Kidney (tissue), 22 donors: ENCODE measurements around the gene STC2. TPM values are rescaled to one million over a fixed set of nuclear protein-coding genes. Genes with fewer than 3 reads are reported as not detected.
"Not testable (repeated sequence)": the region's sequence is repeated elsewhere in the genome, so short reads cannot be mapped to it uniquely, and the experiment has no call there.

Experiments used
- DNase-seq, 5 donors: peaks; one replicate each; pipeline ENCODE4 v3.0.0-alpha.2; 2013 to 2020
- FAIRE-seq: peaks from 2 replicates; lab custom pipeline; 2012; peaks lifted over from hg19 to GRCh38; lab: Jason Lieb, UNC
- H3K27ac ChIP-seq, 2 donors: one replicate each; pipeline ENCODE4 v1.7.0; 2013; ENCODE audit warnings: low read depth in 2 of 2, low read length in 2 of 2, inconsistent platforms in 1 of 2
- H3K27me3 ChIP-seq: one replicate; pipeline ENCODE4 v1.7.1; 2013; ENCODE audit warnings: low read length, inconsistent platforms; ENCODE audit not compliant: control insufficient read depth, insufficient read depth
- H3K36me3 ChIP-seq, 3 donors: one replicate each; pipeline versions ENCODE4 v1.7.0 to v1.7.1; 2013; ENCODE audit warnings: low read length in 3 of 3, control low read depth in 1 of 3, inconsistent platforms in 1 of 3; ENCODE audit not compliant: insufficient read depth in 3 of 3, control insufficient read depth in 2 of 3
- H3K4me1 ChIP-seq, 3 donors: one replicate each; pipeline versions ENCODE4 v1.7.0 to v1.7.1; 2013; ENCODE audit warnings: low read length in 3 of 3, inconsistent platforms in 1 of 3, low read depth in 1 of 3; ENCODE audit not compliant: control insufficient read depth in 2 of 3, insufficient read depth in 2 of 3
- H3K4me3 ChIP-seq, 3 donors: one replicate each; pipeline versions ENCODE4 v1.7.0 to v1.8.1; 2013; ENCODE audit warnings: low read length in 3 of 3, control low read depth in 1 of 3, inconsistent platforms in 1 of 3
- H3K9ac ChIP-seq, 3 donors: one replicate each; pipeline versions ENCODE4 v1.7.0 to v1.7.1; 2013; ENCODE audit warnings: low read length in 3 of 3, control low read depth in 1 of 3, inconsistent platforms in 1 of 3
- H3K9me3 ChIP-seq, 3 donors: one replicate each; pipeline versions ENCODE4 v1.7.0 to v1.7.1; 2013; ENCODE audit warnings: low read length in 3 of 3, control low read depth in 1 of 3, inconsistent platforms in 1 of 3; ENCODE audit not compliant: control insufficient read depth in 2 of 3, insufficient read depth in 1 of 3
- intact Hi-C: fragments of 100-400 bp; cut with DNase I; formaldehyde crosslinking; loops from one replicate; pipeline ENCODE4 v1.11.1; 2022
- long read RNA-seq, 10 donors: library from polyadenylated mRNA in 1 of 10; unstranded in 1 of 10; transcript quantifications; one replicate each; pipeline ENCODE4 v2.0.0 and lab custom pipeline, GENCODE V29; 2021 to 2026
- polyA plus RNA-seq: library from polyadenylated mRNA; stranded (reverse); fragments of 350-450 nt; fragmentation: Illumina TruSeq; extraction: RNeasy Lipid Tissue Mini Kit (QIAGEN cat#74804); gene quantifications from one replicate; pipeline ENCODE4 v1.2.3, GENCODE V29; 2014; ENCODE audit warnings: low read depth, low replicate concordance; ENCODE audit not compliant: insufficient read depth
- total RNA-seq: library from RNA; stranded (reverse); fragmentation: NEBNext Ultra II Directional; extraction: Animal tissue kit (Norgen Biotek cat#: 25700); gene quantifications from one replicate; pipeline ENCODE4 v1.2.1, GENCODE V29; 2021
- TF ChIP-seq, protein P1 (sequence below): IDR thresholded peaks from 3 replicates; pipeline ENCODE4 v1.5.1; 2012; ENCODE audit warnings: mild to moderate bottlenecking, moderate library complexity, borderline replicate concordance; ENCODE audit not compliant: insufficient read depth; ENCODE audit errors: extremely low read depth
- donor health status: control.
- donor health status: control.
- donor health status: control.
- donor health status: control.
- donor health status: control.
- donor health status: DM: yes; HTN: yes; CAD: no.
- donor health status: Normal renal cell carcinoma (clear cell type).

STC2 gene, protein sequence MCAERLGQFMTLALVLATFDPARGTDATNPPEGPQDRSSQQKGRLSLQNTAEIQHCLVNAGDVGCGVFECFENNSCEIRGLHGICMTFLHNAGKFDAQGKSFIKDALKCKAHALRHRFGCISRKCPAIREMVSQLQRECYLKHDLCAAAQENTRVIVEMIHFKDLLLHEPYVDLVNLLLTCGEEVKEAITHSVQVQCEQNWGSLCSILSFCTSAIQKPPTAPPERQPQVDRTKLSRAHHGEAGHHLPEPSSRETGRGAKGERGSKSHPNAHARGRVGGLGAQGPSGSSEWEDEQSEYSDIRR
- total RNA-seq (2.7 TPM), polyA plus RNA-seq (2.1 TPM)
- long read RNA-seq, donor 1, full-length matches to known transcripts: 3 of 3 reads
- long read RNA-seq, donor 1, partial matches to known transcripts: 0 of 3 reads
- long read RNA-seq, donor 1, other reads (novel, unspliced or antisense): 0 of 3 reads
- long read RNA-seq, donor 2, full-length matches to known transcripts: 1 of 1 reads
- long read RNA-seq, donor 2, partial matches to known transcripts: 0 of 1 reads
- long read RNA-seq, donor 2, other reads (novel, unspliced or antisense): 0 of 1 reads
- long read RNA-seq, donor 3, full-length matches to known transcripts: 1 of 1 reads
- long read RNA-seq, donor 3, partial matches to known transcripts: 0 of 1 reads
- long read RNA-seq, donor 3, other reads (novel, unspliced or antisense): 0 of 1 reads
- long read RNA-seq, donor 4: 0 reads
- long read RNA-seq, donor 5: 0 reads
- long read RNA-seq, donor 6: 0 reads
- long read RNA-seq, donor 7, full-length matches to known transcripts: 1 of 2 reads
- long read RNA-seq, donor 7, partial matches to known transcripts: 0 of 2 reads
- long read RNA-seq, donor 7, other reads (novel, unspliced or antisense): 1 of 2 reads
- long read RNA-seq, donor 8: 0 reads
- long read RNA-seq, donor 9, full-length matches to known transcripts: 1 of 1 reads
- long read RNA-seq, donor 9, partial matches to known transcripts: 0 of 1 reads
- long read RNA-seq, donor 9, other reads (novel, unspliced or antisense): 0 of 1 reads
- long read RNA-seq, donor 10, partial matches to known transcripts: 0 of 1 reads
- long read RNA-seq, donor 10, other reads (novel, unspliced or antisense): 0 of 1 reads

DNA sequence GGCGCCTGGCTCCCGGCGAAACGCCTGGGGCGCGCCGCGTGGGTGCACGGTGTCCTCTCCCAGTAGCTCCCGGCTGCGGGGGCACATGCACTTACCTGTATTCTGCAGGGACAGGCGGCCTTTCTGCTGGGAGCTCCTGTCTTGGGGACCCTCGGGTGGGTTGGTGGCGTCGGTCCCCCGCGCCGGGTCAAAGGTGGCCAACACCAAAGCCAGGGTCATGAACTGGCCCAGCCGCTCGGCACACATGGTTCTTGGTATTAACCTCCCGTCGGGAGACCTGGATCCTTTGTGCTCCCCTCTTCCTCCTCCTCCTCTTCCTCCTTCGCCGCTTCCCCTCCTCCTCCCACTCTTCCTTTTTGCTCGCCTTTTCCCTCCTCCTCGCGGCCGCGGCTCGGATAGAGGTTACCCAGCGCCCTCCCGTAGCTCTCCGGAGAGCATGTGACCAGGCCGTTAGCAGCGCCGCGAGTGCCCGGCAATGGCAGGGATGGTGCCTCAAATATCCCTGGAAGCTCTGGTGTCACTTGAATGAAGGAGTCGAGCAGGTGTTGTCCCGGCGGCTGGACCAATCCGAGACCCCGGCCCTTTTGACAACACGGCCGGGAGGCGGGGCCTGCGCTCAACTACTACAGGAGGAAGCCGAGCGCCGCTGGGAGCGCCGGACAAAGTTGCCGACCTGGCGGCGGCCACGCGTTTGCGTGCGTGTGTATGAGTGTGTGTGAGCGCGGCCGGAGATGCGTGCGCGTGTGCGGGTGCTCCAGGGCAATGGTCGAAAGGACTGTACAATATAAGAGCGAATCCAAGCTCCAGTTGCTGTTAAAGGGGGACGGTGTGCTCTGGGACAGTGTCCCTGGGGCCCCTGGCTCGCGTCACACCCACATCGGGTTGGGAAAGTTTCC lies at the start of gene STC2:
Gene STC2, minus strand, starts transcription at position 467 of the 896 bp plus-strand sequence. Its CDS starts 221 bp downstream, at position 246.
- H3K27ac ChIP-seq: no peak within 1 kb of the TSS
- H3K4me1 ChIP-seq: peaks cover 2 to 29% (median 17%) of the 10 kb centered on the region in 3 donors
- H3K27me3 ChIP-seq: peaks cover 20% of the 10 kb centered on the region
- no peaks in the 10 kb centered on the region for H3K36me3 ChIP-seq
- H3K9me3 ChIP-seq: no peaks in the 10 kb centered on the region
- FAIRE-seq: no peak
- TF ChIP-seq, protein P1, sequence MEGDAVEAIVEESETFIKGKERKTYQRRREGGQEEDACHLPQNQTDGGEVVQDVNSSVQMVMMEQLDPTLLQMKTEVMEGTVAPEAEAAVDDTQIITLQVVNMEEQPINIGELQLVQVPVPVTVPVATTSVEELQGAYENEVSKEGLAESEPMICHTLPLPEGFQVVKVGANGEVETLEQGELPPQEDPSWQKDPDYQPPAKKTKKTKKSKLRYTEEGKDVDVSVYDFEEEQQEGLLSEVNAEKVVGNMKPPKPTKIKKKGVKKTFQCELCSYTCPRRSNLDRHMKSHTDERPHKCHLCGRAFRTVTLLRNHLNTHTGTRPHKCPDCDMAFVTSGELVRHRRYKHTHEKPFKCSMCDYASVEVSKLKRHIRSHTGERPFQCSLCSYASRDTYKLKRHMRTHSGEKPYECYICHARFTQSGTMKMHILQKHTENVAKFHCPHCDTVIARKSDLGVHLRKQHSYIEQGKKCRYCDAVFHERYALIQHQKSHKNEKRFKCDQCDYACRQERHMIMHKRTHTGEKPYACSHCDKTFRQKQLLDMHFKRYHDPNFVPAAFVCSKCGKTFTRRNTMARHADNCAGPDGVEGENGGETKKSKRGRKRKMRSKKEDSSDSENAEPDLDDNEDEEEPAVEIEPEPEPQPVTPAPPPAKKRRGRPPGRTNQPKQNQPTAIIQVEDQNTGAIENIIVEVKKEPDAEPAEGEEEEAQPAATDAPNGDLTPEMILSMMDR: no peak
- H3K9ac ChIP-seq: no peak within 1 kb of the TSS
- peak; percentile 83 to 92 (median 91) for DNase-seq
- peak within 1 kb of the TSS; percentile 14 to 58 (median 56) for H3K4me3 ChIP-seq
- intact Hi-C loops: loop anchor here (5.0 kb wide), 1 partner anchor 36 kb away; no protein-coding TSS in a partner anchor

DNA sequence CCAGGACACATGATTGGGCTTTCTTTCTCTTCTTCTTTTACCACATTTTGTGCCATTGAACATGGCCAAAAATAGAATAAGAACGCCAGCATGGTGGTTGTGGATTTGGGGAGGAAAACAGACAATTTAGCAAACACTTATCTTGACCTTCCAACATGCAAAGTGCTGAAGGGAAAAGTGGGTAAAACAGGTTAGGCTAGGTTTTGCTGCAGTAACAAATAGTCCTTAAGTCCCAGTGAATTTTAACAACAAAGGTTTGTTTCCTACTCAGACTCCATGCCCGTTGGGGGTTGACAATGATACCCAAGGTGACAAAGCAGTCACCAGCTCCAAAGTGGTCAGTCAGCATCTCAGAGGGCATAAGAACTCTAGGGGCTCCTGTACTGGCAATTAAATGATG lies 43.2 kb upstream of the STC2 start:
- Histone ChIP-seq H3K36me3 (no peaks in the 10 kb centered on the region), H3K9me3 (peaks cover 0 to 13% (median 0%) of the 10 kb centered on the region in 3 donors), H3K27ac (no peak overlapping the region), H3K9ac (no peak overlapping the region), H3K4me1 (no peaks in the 10 kb centered on the region), H3K27me3 (no peaks in the 10 kb centered on the region), H3K4me3 (no peak overlapping the region)
- no peak for FAIRE-seq
- no peak for DNase-seq
- TF ChIP-seq, protein P1: no peak
- intact Hi-C loops: no loop called here

DNA sequence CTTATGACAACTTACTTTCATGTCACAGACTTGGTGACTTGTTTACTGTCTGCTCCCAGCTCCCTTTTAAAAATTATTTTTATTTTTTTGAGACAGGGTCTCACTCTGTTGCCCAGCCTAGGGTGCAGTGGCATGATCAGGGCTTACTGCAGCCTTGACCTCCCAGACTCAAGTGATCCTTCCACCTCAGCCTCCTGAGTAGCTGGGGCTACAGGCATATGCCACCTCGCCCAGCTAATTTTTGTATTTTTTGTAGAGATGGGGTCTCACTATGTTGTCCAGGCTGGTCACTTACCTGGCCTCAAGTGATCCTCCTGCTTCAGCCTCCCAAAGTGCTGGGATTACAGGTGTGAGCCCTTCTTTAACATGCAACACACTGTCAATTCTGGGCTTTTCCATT lies 35.2 kb upstream of the STC2 start:
- FAIRE-seq, H3K4me1 ChIP-seq, H3K9ac ChIP-seq, H3K27me3 ChIP-seq, H3K4me3 ChIP-seq, H3K27ac ChIP-seq, intact Hi-C loops, DNase-seq, H3K36me3 ChIP-seq: not testable (repeated sequence)
- peaks cover 0 to 18% (median 0%) of the 10 kb centered on the region in 3 donors for H3K9me3 ChIP-seq
